Measurements from ENCODE around the gene PGAM1.

DNA sequence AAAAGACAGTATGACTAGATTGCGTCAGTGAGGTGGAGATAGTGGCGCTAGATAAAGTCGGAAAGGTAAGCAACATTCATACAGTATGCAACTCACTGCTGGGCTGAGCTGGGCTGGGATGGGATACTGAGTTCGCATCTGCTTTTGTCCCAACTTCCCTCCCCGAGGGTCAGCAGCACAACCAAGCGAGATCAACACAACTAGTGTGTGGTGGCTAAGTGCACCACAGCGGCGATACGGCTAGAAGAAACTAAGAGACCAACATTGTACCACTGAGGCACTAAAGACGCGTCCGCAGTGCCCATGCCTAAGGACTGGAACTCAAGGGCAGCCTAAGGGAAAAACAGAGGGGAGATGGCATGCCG is 19.3 kb downstream of the PGAM1 start:
- TF ChIP-seq RAD21 (IDR thresholded peaks at IDR 0.05; ENCODE audit: low read length) (no peak), CHD1 (IDR thresholded peaks at IDR 0.05; ENCODE audit: low read depth, low read length) (no peak), POLR2A (IDR thresholded peaks at IDR 0.05; ENCODE audit: low read depth, low read length) (no peak), CEBPB (IDR thresholded peaks at IDR 0.05; ENCODE audit: low read depth, low read length) (peak; percentile 13; the same call in 1 of the 2 replicates), MAFK (IDR thresholded peaks at IDR 0.05; ENCODE audit: low read depth, low read length) (no peak), SMC3 (IDR thresholded peaks at IDR 0.05; ENCODE audit: low read depth, low read length) (no peak), MXI1 (IDR thresholded peaks at IDR 0.05; ENCODE audit: borderline replicate concordance, low read depth, low read length) (no peak), RCOR1 (IDR thresholded peaks at IDR 0.05; ENCODE audit: insufficient replicate concordance, low read length) (no peak), RFX5 (IDR thresholded peaks at IDR 0.05; ENCODE audit: low read depth, low read length) (no peak), MAZ (IDR thresholded peaks at IDR 0.05; ENCODE audit: borderline replicate concordance, low read depth, low read length) (no peak), BHLHE40 (IDR thresholded peaks at IDR 0.05; ENCODE audit: low read depth, low read length) (no peak), FOS (IDR thresholded peaks at IDR 0.05; ENCODE audit: low read depth, low read length) (no peak)
- TF ChIP-seq, protein P1, sequence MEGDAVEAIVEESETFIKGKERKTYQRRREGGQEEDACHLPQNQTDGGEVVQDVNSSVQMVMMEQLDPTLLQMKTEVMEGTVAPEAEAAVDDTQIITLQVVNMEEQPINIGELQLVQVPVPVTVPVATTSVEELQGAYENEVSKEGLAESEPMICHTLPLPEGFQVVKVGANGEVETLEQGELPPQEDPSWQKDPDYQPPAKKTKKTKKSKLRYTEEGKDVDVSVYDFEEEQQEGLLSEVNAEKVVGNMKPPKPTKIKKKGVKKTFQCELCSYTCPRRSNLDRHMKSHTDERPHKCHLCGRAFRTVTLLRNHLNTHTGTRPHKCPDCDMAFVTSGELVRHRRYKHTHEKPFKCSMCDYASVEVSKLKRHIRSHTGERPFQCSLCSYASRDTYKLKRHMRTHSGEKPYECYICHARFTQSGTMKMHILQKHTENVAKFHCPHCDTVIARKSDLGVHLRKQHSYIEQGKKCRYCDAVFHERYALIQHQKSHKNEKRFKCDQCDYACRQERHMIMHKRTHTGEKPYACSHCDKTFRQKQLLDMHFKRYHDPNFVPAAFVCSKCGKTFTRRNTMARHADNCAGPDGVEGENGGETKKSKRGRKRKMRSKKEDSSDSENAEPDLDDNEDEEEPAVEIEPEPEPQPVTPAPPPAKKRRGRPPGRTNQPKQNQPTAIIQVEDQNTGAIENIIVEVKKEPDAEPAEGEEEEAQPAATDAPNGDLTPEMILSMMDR (conservative IDR thresholded peaks at IDR 0.05; ENCODE audit: low read depth, low read length), result no peak
- TF ChIP-seq, protein P2, sequence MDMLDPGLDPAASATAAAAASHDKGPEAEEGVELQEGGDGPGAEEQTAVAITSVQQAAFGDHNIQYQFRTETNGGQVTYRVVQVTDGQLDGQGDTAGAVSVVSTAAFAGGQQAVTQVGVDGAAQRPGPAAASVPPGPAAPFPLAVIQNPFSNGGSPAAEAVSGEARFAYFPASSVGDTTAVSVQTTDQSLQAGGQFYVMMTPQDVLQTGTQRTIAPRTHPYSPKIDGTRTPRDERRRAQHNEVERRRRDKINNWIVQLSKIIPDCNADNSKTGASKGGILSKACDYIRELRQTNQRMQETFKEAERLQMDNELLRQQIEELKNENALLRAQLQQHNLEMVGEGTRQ (IDR thresholded peaks at IDR 0.05; ENCODE audit: low read depth, low read length), result no peak
